NOMO-1 treated with dmso at 0.1 percent for 144 hours (cell line): Measurements from ENCODE around the gene HOXA13.

Experiments used
- DNase-seq: peaks from one replicate; lab custom pipeline; 2025; ENCODE audit not compliant: unreplicated experiment; lab: John Stamatoyannopoulos, UW

Gene HOXA13

GRCh38 chr7:27182861-27183681 lies 16.8 kb downstream of the HOXA13 start:
- DNase-seq, result no peak

- no peak for DNase-seq
Measured at GRCh38 chr7:27182285-27182841, 17.5 kb downstream of the HOXA13 start.

GRCh38 chr7:27181795-27182275 lies 18.1 kb downstream of the HOXA13 start:
- no peak for DNase-seq

- no peak for DNase-seq
Measured at GRCh38 chr7:27180431-27181420, 19.2 kb downstream of the HOXA13 start.

GRCh38 chr7:27179503-27180430 lies 20.1 kb downstream of the HOXA13 start:
- peak; percentile 74 for DNase-seq

- DNase-seq, result no peak
Measured at GRCh38 chr7:27179030-27179429, 20.9 kb downstream of the HOXA13 start.

- no peak for DNase-seq
Measured at GRCh38 chr7:27178366-27178765, 21.5 kb downstream of the HOXA13 start.

- DNase-seq, result no peak
Measured at GRCh38 chr7:27177795-27178320, 22.0 kb downstream of the HOXA13 start.

- DNase-seq, result no peak
Measured at GRCh38 chr7:27176962-27177794, 22.7 kb downstream of the HOXA13 start.

GRCh38 chr7:27176524-27176845 lies 23.4 kb downstream of the HOXA13 start:
- no peak for DNase-seq

GRCh38 chr7:27175626-27176523 lies 24.0 kb downstream of the HOXA13 start:
- no peak for DNase-seq

- DNase-seq, result no peak
Measured at GRCh38 chr7:27174874-27175625, 24.8 kb downstream of the HOXA13 start.

- peak; percentile 51 for DNase-seq
Measured at GRCh38 chr7:27173956-27174873, 25.7 kb downstream of the HOXA13 start, which contains the start of gene HOXA10. Gene HOXA10 (minus strand): TSS chr7:27174320. CDS start chr7:27174306, 14 bp downstream.

- no peak for DNase-seq
Measured at GRCh38 chr7:27173511-27173955, 26.4 kb downstream of the HOXA13 start.

- no peak for DNase-seq
Measured at GRCh38 chr7:27172823-27173510, 26.9 kb downstream of the HOXA13 start.

GRCh38 chr7:27172315-27172774 lies 27.5 kb downstream of the HOXA13 start:
- no peak for DNase-seq
